Endometrium (tissue), 2 donors: ENCODE measurements around the gene CAPN13.
A peak's percentile ranks its signal among the peaks of the same experiment; 100 is the strongest.

Experiments
- FAIRE-seq: peaks from 2 replicates; lab custom pipeline; 2012; peaks lifted over from hg19 to GRCh38; lab: Jason Lieb, UNC
- donor health status: control.
- donor health status: control.

Gene CAPN13

DNA sequence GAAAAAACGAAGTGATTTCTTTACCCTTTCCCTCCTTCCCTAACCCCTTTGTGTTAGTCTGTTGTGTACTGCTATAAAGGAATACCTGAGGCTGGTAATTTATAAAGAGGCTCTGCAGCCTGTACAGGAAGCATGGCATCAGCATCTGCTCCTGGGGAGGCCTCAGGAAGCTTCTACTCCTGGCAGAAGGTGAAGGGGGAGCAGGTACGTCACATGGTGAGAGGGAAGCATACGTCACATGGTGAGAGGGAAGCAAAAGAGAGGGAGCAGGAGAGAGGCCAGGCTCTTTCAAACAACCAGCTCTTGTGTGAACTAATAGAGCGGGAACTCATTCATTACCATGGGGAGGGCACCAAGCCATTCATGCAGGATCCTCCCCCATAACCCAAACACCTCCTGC is 126.2 kb downstream of the CAPN13 start:
- no peak for FAIRE-seq

DNA sequence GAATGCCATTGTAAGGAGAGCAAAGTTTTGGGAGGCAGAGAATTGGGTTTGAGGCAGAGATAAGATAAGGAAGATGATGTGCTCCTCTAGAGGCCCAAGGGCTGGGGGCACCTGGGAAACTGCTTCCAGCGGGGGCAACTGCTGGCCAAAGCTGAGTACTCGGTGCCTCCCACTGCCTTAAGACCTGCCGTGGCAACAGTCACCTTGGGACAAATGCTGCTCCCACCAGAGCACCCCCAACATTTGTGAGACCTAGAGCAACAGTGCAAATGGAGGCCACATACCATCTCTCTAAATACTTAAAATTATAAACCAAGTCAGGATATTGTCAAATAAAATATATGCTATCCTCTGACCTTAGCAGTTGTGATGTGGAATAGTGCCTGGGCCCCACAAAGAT is 127.1 kb downstream of the CAPN13 start:
- FAIRE-seq: no peak

DNA sequence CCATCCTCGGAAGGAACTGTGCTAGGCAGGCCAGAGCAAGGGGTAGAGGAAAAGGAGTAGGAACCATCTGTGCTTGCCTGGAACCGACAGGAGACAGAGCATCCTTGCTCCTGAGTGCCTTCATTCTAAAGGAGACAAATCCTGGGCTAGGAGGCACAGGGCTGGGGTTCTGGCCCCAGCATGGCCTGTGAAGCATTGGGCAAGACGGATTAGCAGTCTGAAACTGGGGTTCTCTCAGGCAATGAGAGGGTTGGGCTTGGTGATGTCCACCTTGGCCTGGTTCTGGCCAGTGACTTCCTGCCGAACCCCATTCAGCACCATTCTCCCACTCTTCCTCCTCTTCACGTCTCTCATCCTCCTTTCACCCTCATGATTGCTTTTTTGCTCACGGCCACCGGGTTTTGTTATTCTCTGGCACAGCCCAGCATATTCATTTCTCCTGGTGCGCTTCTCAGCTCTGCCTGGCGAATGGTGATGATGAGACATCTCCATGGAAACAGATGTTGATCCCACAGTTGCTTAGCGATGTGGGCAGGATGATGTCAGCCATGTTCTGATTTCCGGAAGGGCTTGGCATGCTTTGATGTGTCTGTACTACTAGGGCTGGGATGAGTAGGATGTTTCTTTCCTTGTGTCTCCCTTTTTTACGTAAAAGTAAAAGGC is 127.7 kb downstream of the CAPN13 start:
- no peak for FAIRE-seq

DNA sequence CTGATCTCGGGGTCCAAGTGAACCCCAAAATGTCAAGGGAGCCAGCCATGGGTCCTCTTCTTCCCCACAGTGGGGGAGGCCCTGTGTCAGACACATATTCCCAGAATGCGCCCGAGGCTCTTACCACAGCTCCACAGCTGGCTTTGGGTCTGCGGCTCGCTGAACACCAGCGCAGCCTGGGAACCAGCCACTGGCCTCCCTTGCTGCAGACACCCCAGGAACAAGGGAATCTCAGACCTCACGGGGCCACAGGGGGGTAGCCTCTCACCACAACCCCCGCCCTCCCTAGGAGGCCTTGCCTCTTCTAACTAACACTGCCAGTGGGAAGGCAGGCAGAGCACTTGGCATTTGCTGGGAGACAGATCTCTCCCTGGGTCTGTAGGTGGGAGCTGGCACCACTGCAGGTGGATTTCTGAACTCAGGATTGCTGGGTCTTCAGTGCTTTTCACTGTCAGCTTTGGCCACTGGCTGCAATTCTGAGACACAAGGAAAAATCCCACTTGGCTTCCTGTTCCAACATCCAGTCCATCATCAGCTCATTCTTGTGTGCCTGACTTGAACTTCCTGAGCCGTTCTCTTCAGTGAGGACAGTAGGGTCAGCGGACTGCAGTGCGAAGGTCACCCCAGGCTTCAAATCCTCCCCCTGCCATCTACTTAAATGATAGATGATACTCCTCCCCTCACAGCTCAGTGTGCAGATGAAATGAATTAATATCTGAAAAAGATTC is 128.7 kb downstream of the CAPN13 start:
- FAIRE-seq: no peak

DNA sequence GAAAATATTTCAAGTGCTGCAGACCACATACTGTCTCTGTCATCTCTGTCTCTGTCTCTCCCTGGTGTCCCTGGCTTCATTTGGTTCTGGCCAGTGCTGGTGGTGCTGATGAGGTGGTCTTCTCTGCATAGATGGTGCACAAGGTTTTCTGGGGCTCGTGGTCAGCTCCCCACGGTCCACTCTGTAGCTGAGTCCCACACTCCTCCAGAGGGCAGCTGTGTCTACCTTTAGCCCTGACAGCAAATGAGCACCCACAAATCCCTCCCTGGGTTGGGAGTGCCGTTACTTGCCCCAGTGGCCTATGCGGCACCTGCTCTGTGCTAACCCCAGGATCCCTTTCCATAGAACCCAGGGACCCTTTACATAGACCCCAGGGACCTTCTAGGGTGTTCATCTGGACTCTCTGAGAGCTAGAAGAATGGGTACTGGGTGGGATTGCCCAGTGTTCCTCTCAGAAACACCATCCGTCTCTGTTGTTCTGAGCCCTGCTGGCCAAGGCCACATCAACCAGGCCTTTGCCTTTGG is 129.3 kb downstream of the CAPN13 start:
- no peak for FAIRE-seq

DNA sequence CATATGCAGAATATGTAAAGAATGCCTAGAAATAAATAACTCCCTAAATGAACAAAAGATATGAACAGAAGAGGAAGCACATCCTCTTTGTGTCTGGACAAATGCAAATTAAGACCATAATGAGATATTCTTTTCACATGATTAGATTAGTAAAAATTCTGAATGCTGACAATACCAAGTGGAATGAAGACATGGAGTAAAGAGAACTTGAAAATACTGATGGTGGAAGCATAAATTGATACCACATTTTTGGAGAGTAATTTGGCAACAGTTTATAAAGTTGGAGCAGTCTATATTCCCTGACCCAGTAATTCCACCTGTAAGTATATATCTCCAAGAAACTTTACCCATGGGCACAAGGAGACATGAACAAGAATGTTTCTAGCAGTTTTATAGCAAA is 130.0 kb downstream of the CAPN13 start:
- FAIRE-seq: peak; percentile 23

DNA sequence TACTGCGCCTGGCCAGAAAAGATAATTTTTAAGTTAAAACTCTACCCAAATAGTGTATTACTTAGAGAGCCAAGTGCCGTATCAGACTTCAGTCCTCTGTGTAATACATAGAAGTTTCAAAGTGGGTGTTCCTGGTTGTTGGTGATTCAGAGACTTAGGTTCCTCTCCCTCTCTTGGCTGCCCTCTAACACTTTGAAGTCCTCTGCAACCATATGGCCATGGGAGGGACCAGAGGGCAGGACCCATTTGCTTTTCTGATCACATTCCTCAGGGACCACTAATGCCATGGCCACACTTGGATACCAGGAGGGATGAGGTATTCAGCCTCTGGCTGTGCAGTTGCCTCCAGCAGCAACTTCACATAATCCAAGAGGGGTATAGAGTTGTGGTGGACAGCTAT is 131.5 kb downstream of the CAPN13 start:
- no peak for FAIRE-seq

DNA sequence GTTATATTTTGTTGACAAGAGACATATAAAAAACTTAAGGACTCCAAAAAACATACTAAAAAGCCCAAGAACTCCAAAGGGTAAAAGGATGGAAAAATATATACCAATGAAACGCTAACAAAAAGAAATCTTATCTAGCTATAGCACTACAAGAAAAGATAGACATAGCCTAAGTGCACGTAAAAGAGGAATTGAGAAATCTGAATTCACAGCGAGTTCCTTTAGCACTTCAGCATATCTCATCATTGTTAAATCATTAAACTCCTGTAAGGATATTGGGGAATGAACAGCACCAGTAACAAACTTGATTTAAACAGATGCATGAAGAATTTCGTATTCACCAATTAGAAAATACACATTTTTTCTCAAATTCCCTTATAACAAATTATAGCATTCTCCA is 134.1 kb downstream of the CAPN13 start:
- no peak for FAIRE-seq
